Measurements from ENCODE around the gene RFTN1.

- TF ChIP-seq CTCF (IDR thresholded peaks at IDR 0.05): no peak
- TF ChIP-seq POLR2A (IDR thresholded peaks at IDR 0.05): no peak
Measured at GRCh38 chr3:16366581-16366980, 146.9 kb downstream of the RFTN1 start.
